Panc1 (cell line): ENCODE data around the gene CHST8. TPM values are rescaled to one million over a fixed set of nuclear protein-coding genes. Genes with fewer than 3 reads are reported as not detected.

Experiments used
- ATAC-seq: fragments of 200-7000 bp; cut with Tn5 transposase; 2 replicates; pipeline ENCODE4 v1.9.1; 2020; ENCODE audit warnings: mild to moderate bottlenecking, moderate library complexity
- BruUV-seq: library from RNA; stranded (reverse); fragments of 400-500 nt; replicated peaks from 2 replicates; lab custom pipeline; 2021; lab: Mats Ljungman, UMichigan
- CTCF ChIA-PET: fragments of 300-600 bp; sonication (Branson Sonifier 250); formaldehyde crosslinking; loops from one replicate; lab custom pipeline; 2022; ENCODE audit warnings: antibody characterized with exemption; lab: Charles Lee
- POLR2A ChIA-PET: fragments of 300-600 bp; sonication (Branson Sonifier 250); formaldehyde crosslinking; loops from one replicate; lab custom pipeline; 2022; ENCODE audit warnings: antibody characterized with exemption; lab: Charles Lee
- DNase-seq: peaks from one replicate; pipeline ENCODE4 v3.0.0-alpha.2; 2010; ENCODE audit warnings: low read depth, low spot score
- H3K27ac ChIP-seq: 2 replicates; pipeline ENCODE4 v1.5.1; 2011; ENCODE audit warnings: mild to moderate bottlenecking, low read length, inconsistent platforms
- H3K27me3 ChIP-seq: fragments of 200-500 bp; sonication (Bioruptor generic); 2 replicates; pipeline ENCODE4 v1.6.0; 2014; ENCODE audit warnings: low read length, inconsistent platforms; ENCODE audit not compliant: control insufficient read depth, insufficient read depth
- H3K36me3 ChIP-seq: fragments of 200-500 bp; sonication (Bioruptor generic); 2 replicates; pipeline ENCODE4 v1.5.1; 2014; ENCODE audit warnings: inconsistent platforms, mild to moderate bottlenecking, low read length, moderate library complexity; ENCODE audit not compliant: control insufficient read depth, insufficient read depth
- H3K4me1 ChIP-seq: 2 replicates; pipeline ENCODE4 v1.5.1; 2011; ENCODE audit warnings: inconsistent platforms, mild to moderate bottlenecking, low read length, moderate library complexity; ENCODE audit not compliant: control insufficient read depth, insufficient read depth
- H3K4me3 ChIP-seq, 2 experiments: 2 replicates each; pipeline ENCODE4 v1.5.1; 2011 to 2012; ENCODE audit warnings: low read depth in 2 of 2, low read length in 2 of 2, mild to moderate bottlenecking in 2 of 2, inconsistent platforms in 1 of 2, moderate library complexity in 1 of 2
- H3K9me3 ChIP-seq: fragments of 200-500 bp; sonication (Bioruptor generic); 2 replicates; pipeline ENCODE4 v1.5.1; 2014; ENCODE audit warnings: low read depth, mild to moderate bottlenecking, inconsistent platforms, low read length, moderate library complexity; ENCODE audit not compliant: control insufficient read depth, insufficient read depth
- POLR2AphosphoS5 ChIP-seq: IDR thresholded peaks from 2 replicates; pipeline ENCODE4 v1.6.1; 2012; ENCODE audit warnings: mild to moderate bottlenecking, low read depth, low read length, moderate library complexity
- SIN3A ChIP-seq: IDR thresholded peaks from 2 replicates; pipeline ENCODE4 v1.6.1; 2012; ENCODE audit warnings: low read depth, mild to moderate bottlenecking, low read length, moderate library complexity, borderline replicate concordance; ENCODE audit not compliant: insufficient read depth
- TCF7L2 ChIP-seq: IDR thresholded peaks from 2 replicates; pipeline ENCODE4 v1.6.1; 2011; ENCODE audit warnings: mild to moderate bottlenecking, low read depth, low read length, inconsistent platforms
- in situ Hi-C: cut with HindIII; loops from 2 replicates; pipeline ENCODE4 v1.10.0; 2016; ENCODE audit warnings: low sequenced_read_pairs, low pct_unique_long_range_greater_than_20kb
- intact Hi-C: fragments of 100-400 bp; cut with micrococcal nuclease; formaldehyde crosslinking; loops from one replicate; pipeline ENCODE4 v1.10.0; 2022; ENCODE audit not compliant: unreplicated experiment
- total RNA-seq: library from RNA; stranded (reverse); gene quantifications from one replicate; pipeline ENCODE4 v1.2.1, GENCODE V29; 2021; ENCODE audit not compliant: unreplicated experiment
- TF ChIP-seq, protein P1 (sequence below): fragments of 450-650 bp; IDR thresholded peaks from 2 replicates; pipeline ENCODE4 v1.5.1; 2017; ENCODE audit warnings: mild to moderate bottlenecking
- TF ChIP-seq, protein P2 (sequence below), 2 experiments: IDR thresholded peaks; 2 replicates each; pipeline ENCODE4 v1.6.1; 2011 to 2012; ENCODE audit warnings: low read depth in 2 of 2, control low read depth in 1 of 2, low read length in 1 of 2, mild to moderate bottlenecking in 1 of 2, moderate library complexity in 1 of 2; ENCODE audit not compliant: insufficient read depth in 1 of 2

CHST8 gene
- total RNA-seq, 1 experiment from 2014 or later, result 0.28 TPM

DNA sequence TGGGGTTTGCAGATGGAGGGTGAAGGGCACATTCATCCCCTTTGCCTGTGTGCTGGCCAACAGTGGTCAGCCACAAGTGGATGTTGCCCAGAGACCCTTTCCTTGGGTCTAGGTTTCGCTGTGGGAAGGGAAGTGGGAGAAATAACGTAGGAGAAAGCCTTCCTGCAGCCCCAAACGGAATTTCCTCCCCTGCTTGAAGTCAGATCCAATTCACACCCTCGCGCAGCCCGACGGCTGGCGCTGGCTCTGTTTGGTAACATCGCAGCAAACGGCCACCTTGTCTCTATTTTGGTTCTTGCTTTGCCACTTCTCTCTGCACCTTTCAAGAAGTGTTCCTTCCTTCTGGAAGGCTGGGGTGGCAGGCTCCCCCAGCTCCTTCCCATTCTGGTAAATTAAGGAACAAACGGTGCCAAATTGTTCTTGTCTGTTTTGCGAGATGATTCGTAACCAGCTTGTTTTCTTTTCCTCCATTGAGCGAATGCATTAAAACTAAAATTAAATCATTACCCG, 45.4 kb downstream of the CHST8 start:
- TF ChIP-seq POLR2AphosphoS5 (no peak), TCF7L2 (no peak), SIN3A (no peak)
- TF ChIP-seq, protein P1, sequence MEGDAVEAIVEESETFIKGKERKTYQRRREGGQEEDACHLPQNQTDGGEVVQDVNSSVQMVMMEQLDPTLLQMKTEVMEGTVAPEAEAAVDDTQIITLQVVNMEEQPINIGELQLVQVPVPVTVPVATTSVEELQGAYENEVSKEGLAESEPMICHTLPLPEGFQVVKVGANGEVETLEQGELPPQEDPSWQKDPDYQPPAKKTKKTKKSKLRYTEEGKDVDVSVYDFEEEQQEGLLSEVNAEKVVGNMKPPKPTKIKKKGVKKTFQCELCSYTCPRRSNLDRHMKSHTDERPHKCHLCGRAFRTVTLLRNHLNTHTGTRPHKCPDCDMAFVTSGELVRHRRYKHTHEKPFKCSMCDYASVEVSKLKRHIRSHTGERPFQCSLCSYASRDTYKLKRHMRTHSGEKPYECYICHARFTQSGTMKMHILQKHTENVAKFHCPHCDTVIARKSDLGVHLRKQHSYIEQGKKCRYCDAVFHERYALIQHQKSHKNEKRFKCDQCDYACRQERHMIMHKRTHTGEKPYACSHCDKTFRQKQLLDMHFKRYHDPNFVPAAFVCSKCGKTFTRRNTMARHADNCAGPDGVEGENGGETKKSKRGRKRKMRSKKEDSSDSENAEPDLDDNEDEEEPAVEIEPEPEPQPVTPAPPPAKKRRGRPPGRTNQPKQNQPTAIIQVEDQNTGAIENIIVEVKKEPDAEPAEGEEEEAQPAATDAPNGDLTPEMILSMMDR, result no peak
- TF ChIP-seq, protein P2, sequence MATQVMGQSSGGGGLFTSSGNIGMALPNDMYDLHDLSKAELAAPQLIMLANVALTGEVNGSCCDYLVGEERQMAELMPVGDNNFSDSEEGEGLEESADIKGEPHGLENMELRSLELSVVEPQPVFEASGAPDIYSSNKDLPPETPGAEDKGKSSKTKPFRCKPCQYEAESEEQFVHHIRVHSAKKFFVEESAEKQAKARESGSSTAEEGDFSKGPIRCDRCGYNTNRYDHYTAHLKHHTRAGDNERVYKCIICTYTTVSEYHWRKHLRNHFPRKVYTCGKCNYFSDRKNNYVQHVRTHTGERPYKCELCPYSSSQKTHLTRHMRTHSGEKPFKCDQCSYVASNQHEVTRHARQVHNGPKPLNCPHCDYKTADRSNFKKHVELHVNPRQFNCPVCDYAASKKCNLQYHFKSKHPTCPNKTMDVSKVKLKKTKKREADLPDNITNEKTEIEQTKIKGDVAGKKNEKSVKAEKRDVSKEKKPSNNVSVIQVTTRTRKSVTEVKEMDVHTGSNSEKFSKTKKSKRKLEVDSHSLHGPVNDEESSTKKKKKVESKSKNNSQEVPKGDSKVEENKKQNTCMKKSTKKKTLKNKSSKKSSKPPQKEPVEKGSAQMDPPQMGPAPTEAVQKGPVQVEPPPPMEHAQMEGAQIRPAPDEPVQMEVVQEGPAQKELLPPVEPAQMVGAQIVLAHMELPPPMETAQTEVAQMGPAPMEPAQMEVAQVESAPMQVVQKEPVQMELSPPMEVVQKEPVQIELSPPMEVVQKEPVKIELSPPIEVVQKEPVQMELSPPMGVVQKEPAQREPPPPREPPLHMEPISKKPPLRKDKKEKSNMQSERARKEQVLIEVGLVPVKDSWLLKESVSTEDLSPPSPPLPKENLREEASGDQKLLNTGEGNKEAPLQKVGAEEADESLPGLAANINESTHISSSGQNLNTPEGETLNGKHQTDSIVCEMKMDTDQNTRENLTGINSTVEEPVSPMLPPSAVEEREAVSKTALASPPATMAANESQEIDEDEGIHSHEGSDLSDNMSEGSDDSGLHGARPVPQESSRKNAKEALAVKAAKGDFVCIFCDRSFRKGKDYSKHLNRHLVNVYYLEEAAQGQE (IDR thresholded peaks at IDR 0.05; ENCODE audit: insufficient read depth in 1 of 2, low read depth in 2 of 2, low read length in 1 of 2), result no peak
- DNase-seq (no peak), ATAC-seq (no peak)
- no peak overlapping the region for H3K27ac ChIP-seq
- no TSS peak for BruUV-seq
- CTCF ChIA-PET, result no interaction called here
- H3K9me3 ChIP-seq, result no peaks in the 10 kb centered on the region
- H3K36me3 ChIP-seq, result no peaks in the 10 kb centered on the region
- intact Hi-C loops, result no loop called here
- H3K27me3 ChIP-seq, result peaks cover 33% of the 10 kb centered on the region
- in situ Hi-C loops, result no loop called here
- no peak overlapping the region for H3K4me3 ChIP-seq
- H3K4me1 ChIP-seq, result no peaks in the 10 kb centered on the region
- POLR2A ChIA-PET, result no interaction called here

GRCh38 chr19:33667881-33668280, 46.1 kb downstream of the CHST8 start:
- TF ChIP-seq POLR2AphosphoS5 (no peak), TCF7L2 (no peak), SIN3A (no peak)
- TF ChIP-seq, protein P2 (IDR thresholded peaks at IDR 0.05; ENCODE audit: insufficient read depth in 1 of 2, low read depth in 2 of 2, low read length in 1 of 2), result no peak
- Histone ChIP-seq H3K27ac (no peak overlapping the region), H3K36me3 (no peaks in the 10 kb centered on the region), H3K4me1 (no peaks in the 10 kb centered on the region), H3K27me3 (peaks cover 33% of the 10 kb centered on the region), H3K9me3 (no peaks in the 10 kb centered on the region), H3K4me3 (no peak overlapping the region)
- no TSS peak for BruUV-seq
- no peak for ATAC-seq
- in situ Hi-C loops (no loop called here), intact Hi-C loops (no loop called here)
- ChIA-PET CTCF (no interaction called here), POLR2A (no interaction called here)
- no peak for DNase-seq
